ENCODE results near the gene CDHR5. TPM values are rescaled to one million over a fixed set of nuclear protein-coding genes. Genes with fewer than 3 reads are reported as not detected.

Gene CDHR5
- total RNA-seq, 2 donors from 2014 or later, result 0.13 to 0.27 TPM

DNA sequence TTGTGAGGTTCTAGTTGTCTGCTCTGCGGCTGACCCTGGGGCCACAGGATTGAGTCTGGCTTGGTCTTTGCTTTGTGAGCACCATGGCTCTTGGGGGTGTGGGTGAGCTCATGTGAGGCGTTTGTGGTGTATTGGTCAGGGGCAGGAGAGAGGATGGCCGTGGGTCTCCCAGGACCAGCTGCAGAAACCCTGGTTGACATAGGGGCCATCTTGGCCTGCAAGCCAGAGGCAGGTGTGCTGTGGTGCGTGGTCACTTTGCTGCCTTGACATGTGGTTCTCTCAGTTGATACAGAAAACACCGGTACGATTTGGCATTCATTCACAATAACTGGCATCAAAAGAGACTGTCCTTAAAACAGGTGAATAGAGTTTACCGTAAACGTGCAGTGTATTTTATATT, 37.2 kb downstream of the CDHR5 start:
- TF ChIP-seq, protein P1, sequence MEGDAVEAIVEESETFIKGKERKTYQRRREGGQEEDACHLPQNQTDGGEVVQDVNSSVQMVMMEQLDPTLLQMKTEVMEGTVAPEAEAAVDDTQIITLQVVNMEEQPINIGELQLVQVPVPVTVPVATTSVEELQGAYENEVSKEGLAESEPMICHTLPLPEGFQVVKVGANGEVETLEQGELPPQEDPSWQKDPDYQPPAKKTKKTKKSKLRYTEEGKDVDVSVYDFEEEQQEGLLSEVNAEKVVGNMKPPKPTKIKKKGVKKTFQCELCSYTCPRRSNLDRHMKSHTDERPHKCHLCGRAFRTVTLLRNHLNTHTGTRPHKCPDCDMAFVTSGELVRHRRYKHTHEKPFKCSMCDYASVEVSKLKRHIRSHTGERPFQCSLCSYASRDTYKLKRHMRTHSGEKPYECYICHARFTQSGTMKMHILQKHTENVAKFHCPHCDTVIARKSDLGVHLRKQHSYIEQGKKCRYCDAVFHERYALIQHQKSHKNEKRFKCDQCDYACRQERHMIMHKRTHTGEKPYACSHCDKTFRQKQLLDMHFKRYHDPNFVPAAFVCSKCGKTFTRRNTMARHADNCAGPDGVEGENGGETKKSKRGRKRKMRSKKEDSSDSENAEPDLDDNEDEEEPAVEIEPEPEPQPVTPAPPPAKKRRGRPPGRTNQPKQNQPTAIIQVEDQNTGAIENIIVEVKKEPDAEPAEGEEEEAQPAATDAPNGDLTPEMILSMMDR (conservative IDR thresholded peaks at IDR 0.05), result no peak
- DNase-seq, result no peak
- Mint-ChIP-seq H3K9me3 (no peaks in the 10 kb centered on the region), H3K27ac (no peak overlapping the region), H3K4me1 (no peaks in the 10 kb centered on the region), H3K4me3 (no peak overlapping the region), H3K27me3 (ENCODE audit: insufficient read depth) (no peaks in the 10 kb centered on the region), H3K36me3 (ENCODE audit: low read depth) (peaks cover 60% of the 10 kb centered on the region)
- no peaks in the 10 kb centered on the region for H3K27me3 ChIP-seq (ENCODE audit: control insufficient read depth, insufficient read depth, low read length, poor library complexity, severe bottlenecking)
- H3K9ac ChIP-seq (ENCODE audit: extremely low read depth, low read length, poor library complexity, severe bottlenecking), result no peak overlapping the region
- no peak overlapping the region for H3K27ac ChIP-seq (ENCODE audit: low read depth, low read length)
- no peak overlapping the region for H3K4me3 ChIP-seq (ENCODE audit: low read length)
- WGBS, 2 experiments (ENCODE audit: insufficient coverage in 1 of 2, insufficient read length in 1 of 2), result 91 to 95% methylated on average over 7 to 8 of the region's 8 CpGs
- no peaks in the 10 kb centered on the region for H3K4me1 ChIP-seq (ENCODE audit: control insufficient read depth, insufficient read depth, low read length)
- H3K9me3 ChIP-seq (ENCODE audit: control insufficient read depth, low read length), result no peaks in the 10 kb centered on the region
- peaks cover 63% of the 10 kb centered on the region for H3K36me3 ChIP-seq (ENCODE audit: control insufficient read depth, insufficient read depth, low read length)

- Histone ChIP-seq H3K9me3 (ENCODE audit: control insufficient read depth, low read length) (no peaks in the 10 kb centered on the region), H3K4me1 (ENCODE audit: control insufficient read depth, insufficient read depth, low read length) (no peaks in the 10 kb centered on the region), H3K27me3 (ENCODE audit: control insufficient read depth, insufficient read depth, low read length, poor library complexity, severe bottlenecking) (no peaks in the 10 kb centered on the region), H3K36me3 (ENCODE audit: control insufficient read depth, insufficient read depth, low read length) (peaks cover 70% of the 10 kb centered on the region), H3K9ac (ENCODE audit: extremely low read depth, low read length, poor library complexity, severe bottlenecking) (no peak overlapping the region), H3K4me3 (ENCODE audit: low read length) (no peak overlapping the region), H3K27ac (ENCODE audit: low read depth, low read length) (no peak overlapping the region)
- Mint-ChIP-seq H3K4me3 (no peak overlapping the region), H3K27ac (no peak overlapping the region), H3K4me1 (no peaks in the 10 kb centered on the region), H3K27me3 (ENCODE audit: insufficient read depth) (no peaks in the 10 kb centered on the region), H3K36me3 (ENCODE audit: low read depth) (peaks cover 61% of the 10 kb centered on the region), H3K9me3 (no peaks in the 10 kb centered on the region)
- 97% methylated on average over 25 to 32 of the region's 32 CpGs for WGBS, 2 experiments (ENCODE audit: insufficient coverage in 1 of 2, insufficient read length in 1 of 2)
- no peak for DNase-seq
- TF ChIP-seq, protein P1 (conservative IDR thresholded peaks at IDR 0.05), result no peak
Measured at GRCh38 chr11:586376-587316, 38.1 kb downstream of the CDHR5 start.

- Mint-ChIP-seq H3K9me3 (no peaks in the 10 kb centered on the region), H3K27me3 (ENCODE audit: insufficient read depth) (no peaks in the 10 kb centered on the region), H3K36me3 (ENCODE audit: low read depth) (peaks cover 49% of the 10 kb centered on the region), H3K27ac (no peak overlapping the region), H3K4me1 (peaks cover 2% of the 10 kb centered on the region), H3K4me3 (no peak overlapping the region)
- H3K9me3 ChIP-seq (ENCODE audit: control insufficient read depth, low read length), result no peaks in the 10 kb centered on the region
- peaks cover under 1% of the 10 kb centered on the region for H3K4me1 ChIP-seq (ENCODE audit: control insufficient read depth, insufficient read depth, low read length)
- H3K36me3 ChIP-seq (ENCODE audit: control insufficient read depth, insufficient read depth, low read length), result peaks cover 54% of the 10 kb centered on the region
- H3K27me3 ChIP-seq (ENCODE audit: control insufficient read depth, insufficient read depth, low read length, poor library complexity, severe bottlenecking), result no peaks in the 10 kb centered on the region
- H3K4me3 ChIP-seq (ENCODE audit: low read length), result no peak overlapping the region
- no peak overlapping the region for H3K27ac ChIP-seq (ENCODE audit: low read depth, low read length)
- TF ChIP-seq, protein P1 (conservative IDR thresholded peaks at IDR 0.05), result no peak
- 95% methylated on average over 4 to 8 of the region's 10 CpGs for WGBS, 2 experiments (ENCODE audit: insufficient coverage in 1 of 2, insufficient read length in 1 of 2)
- DNase-seq, result no peak
- H3K9ac ChIP-seq (ENCODE audit: extremely low read depth, low read length, poor library complexity, severe bottlenecking), result no peak overlapping the region
Measured at GRCh38 chr11:584287-584686, 40.5 kb downstream of the CDHR5 start.

Data from endodermal cell (in vitro differentiated cells).